Activated B cell treated with CpG ODN at 0.5 μM for 24 hours (primary cell): ENCODE data around the gene TMEM242. TPM values are rescaled to one million over a fixed set of nuclear protein-coding genes. Genes with fewer than 3 reads are reported as not detected.

Source experiments
- ATAC-seq: fragments of 200-7000 bp; cut with Tn5 transposase; one replicate; pipeline ENCODE4 v1.10.0; 2021; ENCODE audit warnings: low read depth, mild to moderate bottlenecking, moderate library complexity
- CTCF ChIA-PET: fragments of 350-600 bp; sonication (Branson Sonifier 250); formaldehyde crosslinking; loops from one replicate; lab custom pipeline; 2021; ENCODE audit warnings: antibody characterized with exemption; lab: Charles Lee
- POLR2A ChIA-PET: fragments of 350-600 bp; sonication (Branson Sonifier 250); formaldehyde crosslinking; loops from one replicate; lab custom pipeline; 2021; ENCODE audit warnings: antibody characterized with exemption; lab: Charles Lee
- DNase-seq: peaks from one replicate; pipeline ENCODE4 v3.0.0; 2022
- H3K27ac Mint-ChIP-seq: one replicate; pipeline ENCODE4 v1.8.0; 2020; ENCODE audit warnings: mixed read lengths
- H3K27me3 Mint-ChIP-seq: one replicate; pipeline ENCODE4 v1.8.0; 2021; ENCODE audit warnings: mixed read lengths
- H3K36me3 Mint-ChIP-seq: one replicate; pipeline ENCODE4 v1.8.0; 2021; ENCODE audit warnings: low read depth, mixed read lengths
- H3K4me1 Mint-ChIP-seq: one replicate; pipeline ENCODE4 v1.8.0; 2021; ENCODE audit warnings: mixed read lengths
- H3K4me3 Mint-ChIP-seq: one replicate; pipeline ENCODE4 v1.8.0; 2020; ENCODE audit warnings: mild to moderate bottlenecking, mixed read lengths
- H3K9me3 Mint-ChIP-seq: one replicate; pipeline ENCODE4 v1.8.0; 2020; ENCODE audit warnings: mixed read lengths
- CTCF ChIP-seq: fragments of 200-600 bp; IDR thresholded peaks from one replicate; pipeline ENCODE4 v1.8.0; 2022; ENCODE audit warnings: antibody characterized with exemption, mild to moderate bottlenecking
- intact Hi-C: fragments of 100-400 bp; cut with micrococcal nuclease; formaldehyde crosslinking; loops from one replicate; pipeline ENCODE4 v1.15.1; 2024
- total RNA-seq: library from RNA; stranded (reverse); gene quantifications from 2 replicates; pipeline ENCODE4 v1.2.3, GENCODE V29; 2022

TMEM242 gene
- total RNA-seq, 1 donor from 2014 or later, result 17.6 TPM

- DNase-seq (peak; percentile 74), ATAC-seq (peak; percentile 67)
- ChIA-PET CTCF (interaction anchor here (1.0 to 1.6 kb wide), 3 partner anchors 8 to 341 kb away, joined by 3 to 4 read pairs (median 3); no protein-coding TSS in a partner anchor), POLR2A (interaction anchor here (0.5 to 2.3 kb wide), 11 partner anchors 8 to 1855 kb away, joined by 3 to 22 read pairs (median 3); partner anchors contain the start of gene TMEM242)
- TF ChIP-seq CTCF, result no peak
- intact Hi-C loops, result loop anchor here (1.0 to 10.0 kb wide), 10 partner anchors 39 to 1947 kb away; no protein-coding TSS in a partner anchor
- no peaks in the 10 kb centered on the region for H3K27me3 Mint-ChIP-seq
- H3K36me3 Mint-ChIP-seq, result no peaks in the 10 kb centered on the region
- H3K4me3 Mint-ChIP-seq, result peak overlapping the region; percentile 94
- peaks cover 9% of the 10 kb centered on the region for H3K4me1 Mint-ChIP-seq
- no peaks in the 10 kb centered on the region for H3K9me3 Mint-ChIP-seq
- H3K27ac Mint-ChIP-seq, result peak overlapping the region; percentile 96
These were observed 49.4 kb downstream of the TMEM242 start for GRCh38 chr6:157273756-157274470.

DNA sequence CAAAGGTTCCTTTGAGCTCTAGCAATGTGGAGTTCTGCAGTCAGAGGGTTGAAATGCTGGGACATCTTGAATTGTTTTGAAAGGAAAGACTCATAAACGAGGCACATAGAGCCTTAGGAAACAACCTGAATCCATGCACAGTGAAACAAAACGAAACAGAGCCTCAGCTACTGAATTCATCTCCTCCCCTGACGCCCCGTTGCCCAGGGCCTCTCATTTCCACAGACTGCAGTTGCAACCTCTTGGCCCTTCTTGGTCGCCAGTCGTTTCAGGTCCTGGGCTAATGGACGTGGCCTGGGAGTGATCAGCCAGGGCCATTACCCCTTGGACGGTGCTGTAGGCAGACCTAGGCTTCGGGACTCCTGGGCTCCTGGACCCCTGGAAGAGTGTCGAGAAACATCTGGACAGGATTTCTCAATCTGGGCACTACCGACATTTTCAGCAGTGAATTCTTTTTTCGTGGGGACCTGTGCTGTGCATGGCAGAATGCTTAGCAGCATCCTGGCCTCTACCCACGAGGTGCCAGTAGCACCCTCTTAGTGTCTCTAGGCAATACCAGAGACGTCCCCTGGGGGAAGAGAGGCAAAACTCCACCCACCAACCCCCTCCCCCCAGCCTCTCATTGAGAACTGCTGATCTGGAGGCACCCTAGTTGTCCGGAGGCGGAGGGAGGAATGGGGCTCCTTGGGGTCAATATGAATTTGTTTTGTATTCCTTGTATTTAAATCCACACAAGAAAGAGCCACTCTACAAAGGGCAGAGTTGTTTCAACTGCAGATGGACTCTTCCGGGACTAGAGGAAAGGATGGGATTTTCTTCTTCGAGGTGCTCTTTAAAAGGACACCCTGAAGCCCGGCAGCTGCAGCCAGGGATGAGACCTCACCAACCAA is 50.2 kb downstream of the TMEM242 start:
- DNase-seq, result peak; percentile 21
- POLR2A ChIA-PET, result interaction anchor here (0.5 to 2.3 kb wide), 8 partner anchors 24 to 877 kb away, joined by 3 to 22 read pairs (median 4); no protein-coding TSS in a partner anchor

DNA sequence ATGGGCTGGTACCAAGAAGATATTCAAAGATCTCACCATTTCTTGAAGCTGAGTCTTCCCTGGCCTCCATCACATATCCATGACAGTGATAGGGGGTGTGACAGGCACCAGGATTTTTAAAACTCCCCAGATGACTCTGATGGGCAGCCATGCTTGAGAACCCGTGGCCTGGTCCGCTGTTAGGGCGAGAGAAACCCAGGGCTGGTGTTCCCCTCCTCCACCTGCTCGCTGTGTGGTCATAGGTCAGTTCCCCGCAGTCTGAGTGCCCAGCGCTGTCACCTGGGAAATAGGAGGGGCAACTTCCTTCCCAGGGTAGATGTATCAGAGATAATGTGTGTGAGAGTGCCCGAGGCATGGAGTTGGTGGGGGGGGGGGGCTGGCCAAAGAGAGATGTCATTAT is 50.9 kb downstream of the TMEM242 start:
- Mint-ChIP-seq H3K4me3 (no peak overlapping the region), H3K36me3 (no peaks in the 10 kb centered on the region), H3K4me1 (peaks cover 9% of the 10 kb centered on the region), H3K27me3 (no peaks in the 10 kb centered on the region), H3K9me3 (no peaks in the 10 kb centered on the region), H3K27ac (no peak overlapping the region)
- no peak for TF ChIP-seq CTCF
- ATAC-seq, result no peak
- DNase-seq, result no peak
- POLR2A ChIA-PET, result interaction anchor here (0.7 kb wide), 1 partner anchor 271 kb away, joined by 5 read pairs; no protein-coding TSS in a partner anchor
- intact Hi-C loops, result loop anchor here (10.0 kb wide), 1 partner anchor 878 kb away; no protein-coding TSS in a partner anchor
- CTCF ChIA-PET, result no interaction called here

More for the DNA sequence above, 50.2 kb downstream of the TMEM242 start:
- no peaks in the 10 kb centered on the region for H3K27me3 Mint-ChIP-seq
- intact Hi-C loops, result loop anchor here (10.0 kb wide), 1 partner anchor 878 kb away; no protein-coding TSS in a partner anchor
- no peaks in the 10 kb centered on the region for H3K9me3 Mint-ChIP-seq
- H3K4me3 Mint-ChIP-seq, result peak overlapping the region; percentile 94
- CTCF ChIA-PET, result interaction anchor here (1.0 kb wide), 1 partner anchor 9 kb away, joined by 3 read pairs; no protein-coding TSS in a partner anchor
- no peak for TF ChIP-seq CTCF
- peaks cover 9% of the 10 kb centered on the region for H3K4me1 Mint-ChIP-seq
- peak; percentile 13 for ATAC-seq
- no peaks in the 10 kb centered on the region for H3K36me3 Mint-ChIP-seq
- peak overlapping the region; percentile 96 for H3K27ac Mint-ChIP-seq

- Mint-ChIP-seq H3K4me1 (peaks cover 9% of the 10 kb centered on the region), H3K27ac (no peak overlapping the region), H3K36me3 (no peaks in the 10 kb centered on the region), H3K4me3 (no peak overlapping the region), H3K27me3 (no peaks in the 10 kb centered on the region), H3K9me3 (no peaks in the 10 kb centered on the region)
- ChIA-PET POLR2A (no interaction called here), CTCF (no interaction called here)
- ATAC-seq (no peak), DNase-seq (no peak)
- intact Hi-C loops, result loop anchor here (10.0 kb wide), 1 partner anchor 877 kb away; no protein-coding TSS in a partner anchor
- no peak for TF ChIP-seq CTCF
These were observed 51.4 kb downstream of the TMEM242 start for GRCh38 chr6:157271911-157272310.
